Heart left ventricle (tissue), 13 donors: ENCODE data around the gene THPO.

ENCODE experiments used
- CTCF ChIP-seq, 12 donors: fragments of 200-600 bp; sonication (generic) in 4 of 12; IDR thresholded peaks; one replicate each; pipeline versions ENCODE4 v1.5.0 to v1.8.0; 2018 to 2022; ENCODE audit warnings: antibody characterized with exemption in 12 of 12, mild to moderate bottlenecking in 5 of 12
- POLR2A ChIP-seq, 2 donors: fragments of 450-650 bp; IDR thresholded peaks; one replicate each; pipeline ENCODE4 v1.6.1; 2017; ENCODE audit warnings: antibody characterized with exemption in 2 of 2, mild to moderate bottlenecking in 2 of 2, moderate library complexity in 2 of 2
- donor health status: ischemic (EF 13 %, LVEDD 7.1; RV severe dilation, severe dysfunction).
- donor health status: DM: no; HTN: yes; CAD: no.
- donor health status: DM: no; HTN: no; CAD: no.
- donor health status: ischemic (EF 25% LVEDD 6.9; RV normal size, moderate dysfunction).
- donor health status: ischemic (EF 25% LVEDD 5.7; RV mildly dilated, moderate dysfunction).
- donor health status: ischemic (EF 35%, LVEDD 5.7; RV mildly dilated, moderate dysfunction).
- donor health status: nonischemic (EF 11% LVEDD 7.7; RV severe dilation, severe dysfunction).
- donor health status: DM: yes; HTN: yes; CAD: no.
- donor health status: PGD.
- donor health status: ischemic (EF 29% LVEDD 5.4; RV normal size, mild dysfunction).
- donor health status: nonischemic (EF 23%, LVEDD 6.1; RV moderate dilation, normal function).

GRCh38 chr3:184377882-184378445 lies at the start of gene THPO:
- TF ChIP-seq POLR2A (IDR thresholded peaks at IDR 0.05) = no peak
- no peak for TF ChIP-seq CTCF (IDR thresholded peaks at IDR 0.05)
